ENCODE measurements around the gene LARGE2.

LARGE2 gene

DNA sequence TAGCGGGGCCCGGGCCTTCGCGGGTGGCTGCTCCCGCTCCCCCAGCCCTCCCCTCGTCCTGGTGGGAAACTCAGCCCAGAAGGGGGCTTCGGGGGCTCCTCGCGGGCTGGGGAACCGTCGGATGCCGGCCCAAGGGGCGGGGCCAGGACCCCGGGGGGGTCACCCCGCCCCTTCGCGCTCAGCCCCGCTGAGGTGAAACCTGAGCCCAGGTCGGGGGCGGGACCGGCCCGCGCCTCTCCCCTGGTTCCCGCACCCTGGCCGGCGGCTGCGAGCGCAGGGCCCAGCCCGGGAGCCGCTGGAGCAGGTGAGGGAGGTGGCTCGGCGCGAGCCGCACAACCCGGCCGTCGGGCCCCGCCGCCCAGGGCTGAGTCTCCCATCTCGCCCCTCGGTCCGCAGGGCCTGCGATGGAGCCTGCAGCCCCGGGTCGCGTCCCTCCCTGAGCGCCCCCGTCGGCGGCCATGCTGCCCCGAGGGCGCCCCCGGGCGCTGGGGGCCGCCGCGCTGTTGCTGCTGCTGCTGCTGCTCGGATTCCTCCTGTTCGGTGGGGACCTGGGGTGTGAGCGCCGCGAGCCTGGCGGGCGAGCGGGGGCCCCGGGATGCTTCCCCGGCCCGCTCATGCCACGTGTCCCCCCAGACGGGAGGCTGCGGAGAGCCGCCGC, at the start of gene LARGE2:
Gene LARGE2 (plus strand): TSS at position 232 of the 658 bp plus-strand sequence. CDS start 227 bp downstream, at position 459.
- peak within 1 kb of the TSS; percentile 64 for H3K27ac Mint-ChIP-seq
- H3K9me3 Mint-ChIP-seq (ENCODE audit: low read depth) = no peaks in the 10 kb centered on the region
- peaks cover 34% of the 10 kb centered on the region for H3K4me1 Mint-ChIP-seq (ENCODE audit: low read depth)
- H3K4me3 Mint-ChIP-seq = peak within 1 kb of the TSS; percentile 80
- no peaks in the 10 kb centered on the region for H3K27me3 Mint-ChIP-seq
- H3K36me3 Mint-ChIP-seq = no peaks in the 10 kb centered on the region

DNA sequence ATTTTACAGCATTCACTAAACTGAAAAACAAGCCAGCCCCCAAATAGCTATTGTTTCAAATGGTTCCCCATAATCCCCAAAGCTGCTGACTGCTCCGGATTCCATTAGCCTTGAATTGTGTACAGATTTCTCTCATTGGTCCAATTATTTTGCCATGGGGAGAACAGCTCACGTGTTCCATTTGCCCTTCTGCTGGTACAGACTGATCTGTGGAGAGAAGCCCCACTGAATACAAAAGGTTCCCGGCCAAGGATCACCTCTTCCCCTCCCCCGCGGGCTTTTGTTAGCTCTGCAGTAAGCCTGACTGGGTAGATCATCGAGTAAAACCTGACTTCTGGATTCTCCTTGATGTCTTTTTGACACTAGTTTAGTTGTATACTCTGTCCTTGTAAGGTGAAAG, 46.1 kb upstream of the LARGE2 start:
- H3K36me3 Mint-ChIP-seq = peaks cover 25% of the 10 kb centered on the region
- H3K4me3 Mint-ChIP-seq = no peak overlapping the region
- H3K27ac Mint-ChIP-seq = no peak overlapping the region
- no peaks in the 10 kb centered on the region for H3K9me3 Mint-ChIP-seq (ENCODE audit: low read depth)
- H3K27me3 Mint-ChIP-seq = no peaks in the 10 kb centered on the region
- H3K4me1 Mint-ChIP-seq (ENCODE audit: low read depth) = no peaks in the 10 kb centered on the region

DNA sequence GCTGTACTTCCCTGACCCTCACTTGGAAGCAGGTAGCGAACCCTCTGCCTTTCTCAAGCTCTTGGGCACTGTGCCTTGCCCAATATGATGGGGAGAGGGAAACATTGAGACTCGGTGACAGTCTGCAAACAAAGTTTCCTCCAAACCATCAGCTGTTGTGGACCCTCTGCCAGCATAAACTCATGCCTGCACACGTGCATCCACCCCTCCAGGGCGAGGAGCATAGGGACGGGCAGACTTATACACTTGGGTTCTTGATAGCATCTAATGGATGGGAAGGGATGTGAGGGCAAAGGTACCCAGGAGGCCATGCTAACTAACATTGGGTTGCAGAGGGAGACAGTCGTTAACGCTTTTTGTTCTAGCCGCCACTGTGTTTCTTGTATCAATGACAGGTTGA, 45.2 kb upstream of the LARGE2 start:
- no peak overlapping the region for H3K27ac Mint-ChIP-seq
- no peak overlapping the region for H3K4me3 Mint-ChIP-seq
- H3K36me3 Mint-ChIP-seq = peaks cover 26% of the 10 kb centered on the region

DNA sequence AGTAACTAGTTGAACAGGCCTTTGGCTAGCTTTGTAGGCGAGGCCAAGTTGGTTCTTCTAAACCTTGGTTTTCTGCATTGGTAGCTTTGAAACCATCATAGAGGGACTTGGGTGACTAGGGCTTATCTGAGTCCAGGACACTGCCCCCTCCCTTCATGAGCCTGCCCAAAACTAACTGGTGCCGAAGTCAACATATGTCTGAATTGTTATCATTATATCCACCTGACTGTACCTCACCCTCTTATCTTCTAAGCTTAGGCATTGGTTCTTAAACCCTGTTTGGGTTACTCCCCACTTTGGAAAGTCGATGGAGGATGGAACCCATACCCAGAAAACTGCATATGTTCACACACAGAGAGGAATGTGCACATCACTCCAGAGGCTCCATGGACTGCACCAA, 44.6 kb upstream of the LARGE2 start:
- Mint-ChIP-seq H3K9me3 (ENCODE audit: low read depth) (no peaks in the 10 kb centered on the region), H3K27ac (no peak overlapping the region), H3K36me3 (peaks cover 29% of the 10 kb centered on the region), H3K27me3 (no peaks in the 10 kb centered on the region), H3K4me1 (ENCODE audit: low read depth) (no peaks in the 10 kb centered on the region), H3K4me3 (no peak overlapping the region)

More for the DNA sequence above, 45.2 kb upstream of the LARGE2 start:
- H3K27me3 Mint-ChIP-seq = no peaks in the 10 kb centered on the region
- no peaks in the 10 kb centered on the region for H3K4me1 Mint-ChIP-seq (ENCODE audit: low read depth)
- no peaks in the 10 kb centered on the region for H3K9me3 Mint-ChIP-seq (ENCODE audit: low read depth)

DNA sequence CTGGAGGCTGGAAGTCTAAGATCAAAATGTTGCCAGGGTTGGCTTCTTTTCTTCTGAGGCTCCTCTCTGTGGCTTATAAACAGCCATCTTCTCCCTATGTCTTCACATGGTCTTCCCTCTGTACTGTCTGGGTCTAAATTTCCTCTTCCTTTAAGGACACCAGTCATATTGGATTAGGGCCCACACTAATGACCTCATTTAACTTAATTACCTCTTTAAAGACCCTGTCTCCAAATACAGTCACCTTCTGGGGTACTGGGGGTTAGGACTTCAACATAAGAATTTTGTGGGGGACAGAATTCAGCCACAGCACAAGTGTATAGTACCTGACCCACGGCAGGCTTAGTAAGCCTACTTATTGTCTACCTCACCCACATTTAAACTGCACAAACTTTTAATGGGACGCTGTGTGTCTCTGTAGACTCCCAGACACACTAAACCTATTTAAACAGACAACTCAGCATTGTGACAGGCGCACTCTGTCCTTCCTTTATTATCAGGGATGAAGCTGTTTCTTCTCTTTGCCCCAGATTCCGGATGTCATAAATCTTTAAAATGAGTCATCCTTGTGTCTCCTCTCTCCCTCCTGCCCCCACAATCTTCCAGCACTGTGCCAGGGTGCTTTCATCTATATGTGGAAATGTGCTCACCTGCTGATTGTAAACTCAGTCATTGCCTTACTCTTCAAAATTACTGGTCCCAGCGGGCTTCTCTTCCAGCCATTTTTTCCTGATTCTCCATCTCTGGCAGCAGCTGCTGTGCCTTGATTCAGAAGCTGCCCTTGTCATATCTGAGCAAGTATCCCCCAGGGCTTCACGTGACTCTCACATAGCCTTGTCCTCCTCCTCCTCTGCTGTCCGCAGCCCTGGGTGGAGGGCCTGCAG, 42.4 kb upstream of the LARGE2 start:
- H3K9me3 Mint-ChIP-seq (ENCODE audit: low read depth) = no peaks in the 10 kb centered on the region
- peaks cover 4% of the 10 kb centered on the region for H3K4me1 Mint-ChIP-seq (ENCODE audit: low read depth)
- H3K4me3 Mint-ChIP-seq = no peak overlapping the region
- peaks cover 3% of the 10 kb centered on the region for H3K27me3 Mint-ChIP-seq
- H3K27ac Mint-ChIP-seq = no peak overlapping the region
- H3K36me3 Mint-ChIP-seq = peaks cover 29% of the 10 kb centered on the region

DNA sequence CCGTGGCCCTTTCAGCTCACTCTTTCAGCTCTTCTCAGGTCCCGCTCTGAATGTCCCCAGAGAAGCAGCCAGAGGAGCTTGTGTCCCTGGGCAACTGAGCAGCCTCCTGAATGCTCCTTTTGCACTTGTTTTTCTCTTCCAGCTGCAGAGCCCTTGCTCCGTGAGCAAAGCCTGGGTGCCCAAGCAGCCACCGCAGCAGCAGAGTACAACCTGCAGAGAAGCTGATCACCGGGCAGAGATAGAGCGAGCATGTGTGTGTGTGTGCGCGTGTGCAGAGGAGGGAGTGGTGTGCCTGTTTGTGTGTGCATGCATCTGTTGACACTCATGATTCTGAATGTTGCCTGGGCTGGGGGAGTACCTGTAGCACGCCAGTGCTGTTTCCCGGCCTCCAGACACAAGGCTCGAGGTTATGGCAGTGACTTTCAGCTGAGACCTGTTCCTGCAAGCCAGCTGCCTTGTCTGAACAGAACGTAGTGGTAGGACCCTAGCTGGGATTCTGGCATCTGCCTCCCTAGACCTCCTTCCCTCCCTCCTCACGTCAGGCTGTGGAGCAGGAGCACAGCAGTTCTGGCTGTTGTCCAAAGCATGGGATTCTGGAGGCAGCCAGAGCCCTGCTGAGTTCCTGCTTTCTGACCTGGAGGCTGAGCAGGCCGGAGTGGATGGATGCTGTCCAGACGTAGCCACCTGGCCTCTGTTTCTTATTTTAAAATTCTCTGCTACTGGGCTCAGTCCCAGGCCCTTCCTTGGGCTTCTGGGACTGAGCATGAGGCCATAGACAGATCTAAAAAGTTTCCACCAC, 41.5 kb upstream of the LARGE2 start:
- peaks cover 24% of the 10 kb centered on the region for H3K36me3 Mint-ChIP-seq
- H3K4me1 Mint-ChIP-seq (ENCODE audit: low read depth) = peaks cover 7% of the 10 kb centered on the region
- H3K27ac Mint-ChIP-seq = no peak overlapping the region
- H3K27me3 Mint-ChIP-seq = peaks cover 3% of the 10 kb centered on the region
- H3K9me3 Mint-ChIP-seq (ENCODE audit: low read depth) = no peaks in the 10 kb centered on the region
- H3K4me3 Mint-ChIP-seq = no peak overlapping the region

DNA sequence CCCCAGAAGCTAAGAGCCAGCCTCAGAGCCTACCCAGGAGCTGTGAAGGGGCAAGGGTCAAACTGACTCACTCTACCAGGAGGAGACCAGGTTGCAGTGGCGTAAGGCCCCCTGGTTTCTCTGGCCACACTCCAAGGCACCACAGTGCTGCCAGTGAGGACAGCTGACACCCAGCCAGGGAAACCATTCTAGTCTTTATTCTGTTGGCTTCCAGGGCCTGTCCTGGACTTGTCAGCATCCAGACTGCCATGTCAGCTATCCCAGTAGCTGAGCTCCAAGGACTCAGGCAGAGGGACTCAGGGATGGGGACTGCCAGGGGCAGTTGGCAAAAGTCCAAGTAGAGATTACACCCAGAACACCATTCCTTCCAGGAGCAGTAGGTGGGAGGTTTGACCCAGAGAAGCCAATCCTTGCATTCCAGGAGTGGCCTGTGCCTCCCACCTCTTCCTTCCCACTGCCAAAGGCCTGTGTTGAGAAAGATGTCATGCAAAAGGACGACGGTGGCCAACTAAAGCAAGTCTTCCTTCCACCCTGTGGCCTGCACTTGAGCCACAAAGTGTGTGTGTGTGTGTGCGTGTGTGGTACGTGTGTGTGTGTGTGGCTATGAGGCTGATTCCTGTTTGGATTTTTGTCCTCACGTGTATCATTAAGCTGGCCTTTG, 40.6 kb upstream of the LARGE2 start:
- no peaks in the 10 kb centered on the region for H3K9me3 Mint-ChIP-seq (ENCODE audit: low read depth)
- H3K27ac Mint-ChIP-seq = no peak overlapping the region
- H3K27me3 Mint-ChIP-seq = peaks cover 3% of the 10 kb centered on the region

DNA sequence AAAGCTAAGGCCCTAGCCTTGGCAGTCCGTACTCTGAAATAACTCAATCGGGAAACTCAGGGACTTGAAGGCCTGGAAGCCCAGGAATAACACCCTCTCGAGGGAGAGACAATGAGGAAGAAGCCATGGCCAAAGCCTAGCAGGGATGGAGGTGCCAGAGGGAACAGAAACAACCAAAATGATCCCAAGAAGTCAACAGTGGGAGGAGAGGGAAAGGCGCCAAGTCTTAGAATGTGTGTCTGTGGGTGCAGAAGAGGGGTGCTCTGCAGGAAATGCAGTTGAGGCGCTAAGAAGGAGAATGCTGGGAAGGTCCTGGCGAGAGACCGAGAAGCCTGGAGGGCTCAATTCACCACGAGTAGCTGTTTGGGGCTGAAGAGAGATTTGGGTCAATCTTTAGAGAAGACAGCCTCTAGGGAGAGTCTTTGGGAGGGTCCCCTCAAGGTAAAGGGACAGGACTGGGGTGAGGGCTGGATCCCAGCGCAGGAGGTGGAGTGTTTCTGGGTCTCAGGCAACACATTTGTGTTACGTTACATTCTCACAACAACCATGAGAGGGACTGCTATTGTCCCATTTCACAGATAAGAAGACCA, 37.8 kb upstream of the LARGE2 start:
- no peak overlapping the region for H3K27ac Mint-ChIP-seq
- H3K4me3 Mint-ChIP-seq = peak overlapping the region; percentile 69
- peaks cover 7% of the 10 kb centered on the region for H3K4me1 Mint-ChIP-seq (ENCODE audit: low read depth)
- peaks cover 3% of the 10 kb centered on the region for H3K27me3 Mint-ChIP-seq
- peaks cover 10% of the 10 kb centered on the region for H3K36me3 Mint-ChIP-seq
- no peaks in the 10 kb centered on the region for H3K9me3 Mint-ChIP-seq (ENCODE audit: low read depth)

More for the DNA sequence above, 40.6 kb upstream of the LARGE2 start:
- Mint-ChIP-seq H3K4me1 (ENCODE audit: low read depth) (peaks cover 7% of the 10 kb centered on the region), H3K4me3 (no peak overlapping the region), H3K36me3 (peaks cover 20% of the 10 kb centered on the region)

DNA sequence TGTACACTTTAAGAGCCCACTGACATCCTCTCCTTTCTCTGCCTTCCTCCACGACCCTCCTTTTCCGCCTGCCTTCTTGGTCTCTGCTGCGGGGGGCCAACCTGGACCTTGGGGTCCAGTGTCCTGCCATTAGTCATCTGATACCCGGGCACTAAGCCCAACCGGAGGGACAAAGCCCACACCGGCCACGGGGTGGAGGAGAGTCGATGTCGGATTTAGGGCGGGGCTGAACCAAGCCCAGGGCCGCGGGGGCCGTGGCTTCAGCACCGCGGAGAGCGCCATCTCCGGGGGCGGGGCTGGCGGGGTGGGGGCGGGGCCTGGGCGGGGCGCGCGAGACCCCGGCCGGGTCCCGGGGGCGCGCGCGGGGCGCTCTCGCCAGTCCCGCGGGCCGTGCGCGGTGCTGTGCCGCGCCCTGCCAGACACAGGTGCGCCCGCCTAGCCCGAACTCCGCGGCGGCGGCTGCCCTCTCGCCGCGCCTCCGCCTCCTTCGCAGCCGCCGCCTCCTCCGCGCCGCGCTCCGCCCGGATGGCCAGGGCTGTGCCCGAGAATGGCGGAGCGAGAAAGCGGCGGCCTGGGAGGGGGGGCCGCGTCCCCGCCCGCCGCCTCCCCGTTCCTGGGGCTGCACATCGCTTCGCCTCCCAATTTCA, 37.1 kb upstream of the LARGE2 start, which contains the start of gene MAPK8IP1:
Gene MAPK8IP1 (plus strand): TSS at position 378 of the 647 bp plus-strand sequence. CDS start 170 bp downstream, at position 548.
- H3K27ac Mint-ChIP-seq = no peak within 1 kb of the TSS
- H3K9me3 Mint-ChIP-seq (ENCODE audit: low read depth) = no peaks in the 10 kb centered on the region
- H3K4me3 Mint-ChIP-seq = peak within 1 kb of the TSS; percentile 69

DNA sequence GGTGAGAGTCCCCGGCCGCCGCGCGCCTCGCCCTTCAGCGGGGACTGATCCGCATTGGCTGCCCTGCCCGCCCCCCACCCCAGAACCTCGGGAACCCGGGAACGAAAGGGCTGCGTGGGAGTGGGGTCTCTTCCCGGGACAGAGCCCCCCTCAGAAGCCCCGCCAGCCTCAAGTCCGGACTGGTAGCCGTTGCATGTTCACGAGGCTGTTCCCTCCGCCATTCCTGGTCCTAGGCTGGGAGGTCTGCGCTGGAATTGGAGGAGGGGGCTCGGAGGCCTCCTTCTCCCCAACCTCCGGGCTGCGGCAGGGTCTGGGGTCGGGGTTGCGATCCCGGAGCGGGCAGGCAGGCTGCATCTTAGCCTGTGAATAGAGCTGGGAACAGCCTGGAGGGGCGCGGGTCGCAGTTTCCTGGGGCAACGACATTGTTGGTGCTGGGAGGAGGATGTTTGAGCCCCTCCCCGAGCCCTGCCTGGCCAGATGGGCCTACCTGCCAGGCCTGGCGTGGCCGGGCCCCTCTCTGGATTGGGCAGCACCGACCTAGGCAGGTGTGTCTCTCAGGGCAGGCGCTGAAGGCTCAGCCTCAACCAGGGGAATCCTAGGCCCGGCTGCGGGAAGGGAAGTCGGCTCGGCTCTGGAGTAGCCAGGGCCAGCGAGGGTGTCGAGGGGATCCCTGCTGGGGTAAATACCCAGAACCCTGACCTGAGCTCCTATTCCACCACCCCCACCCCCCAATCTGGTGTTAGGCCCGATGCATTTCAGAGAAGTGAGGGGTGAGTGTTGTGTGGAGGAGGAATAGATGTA, 36.3 kb upstream of the LARGE2 start:
- Mint-ChIP-seq H3K4me1 (ENCODE audit: low read depth) (peaks cover 7% of the 10 kb centered on the region), H3K9me3 (ENCODE audit: low read depth) (no peaks in the 10 kb centered on the region), H3K27ac (no peak overlapping the region), H3K4me3 (no peak overlapping the region), H3K27me3 (peaks cover 3% of the 10 kb centered on the region), H3K36me3 (peaks cover 5% of the 10 kb centered on the region)

More for the DNA sequence above, 37.1 kb upstream of the LARGE2 start, which contains the start of gene MAPK8IP1:
- H3K4me1 Mint-ChIP-seq (ENCODE audit: low read depth) = peaks cover 7% of the 10 kb centered on the region
- H3K27me3 Mint-ChIP-seq = peaks cover 3% of the 10 kb centered on the region
- peaks cover 6% of the 10 kb centered on the region for H3K36me3 Mint-ChIP-seq

DNA sequence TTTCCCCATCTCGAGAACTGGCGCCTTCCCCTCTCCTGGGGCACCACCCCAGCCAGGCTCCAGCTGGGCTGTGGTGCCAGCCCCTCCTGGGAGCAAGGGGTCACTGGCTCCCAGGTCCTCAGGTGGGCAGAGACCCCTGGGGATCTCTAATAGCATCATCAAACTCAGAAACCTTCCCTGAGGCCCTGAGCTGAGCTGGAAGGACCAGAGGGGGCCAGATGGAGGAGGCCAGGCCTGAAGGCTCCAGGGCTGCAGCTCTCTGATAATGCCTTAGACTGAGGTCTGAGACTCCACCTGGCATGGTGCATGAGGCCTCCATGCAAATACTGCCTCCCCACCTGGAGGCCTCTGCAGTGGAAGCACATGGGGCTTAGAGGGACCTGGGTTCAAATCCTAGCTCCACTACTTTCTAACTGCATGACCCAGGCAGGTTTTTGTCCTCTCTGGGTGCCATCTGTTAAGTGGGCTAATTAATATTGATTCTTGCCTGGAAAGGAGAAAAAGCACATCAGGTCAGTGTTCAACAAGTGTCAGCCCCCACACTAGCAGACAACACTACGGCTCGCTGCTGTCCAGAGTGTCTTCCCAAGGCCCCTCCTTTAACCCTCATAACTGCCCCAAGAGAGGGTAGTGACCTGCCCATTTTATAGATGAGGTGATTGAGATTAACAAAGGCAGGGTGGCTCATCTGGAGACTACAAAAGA, 35.5 kb upstream of the LARGE2 start:
- H3K36me3 Mint-ChIP-seq = peaks cover 5% of the 10 kb centered on the region
- no peak overlapping the region for H3K27ac Mint-ChIP-seq
- H3K4me3 Mint-ChIP-seq = peak overlapping the region; percentile 47
- H3K9me3 Mint-ChIP-seq (ENCODE audit: low read depth) = no peaks in the 10 kb centered on the region
- peaks cover 7% of the 10 kb centered on the region for H3K4me1 Mint-ChIP-seq (ENCODE audit: low read depth)
- H3K27me3 Mint-ChIP-seq = peaks cover 3% of the 10 kb centered on the region

DNA sequence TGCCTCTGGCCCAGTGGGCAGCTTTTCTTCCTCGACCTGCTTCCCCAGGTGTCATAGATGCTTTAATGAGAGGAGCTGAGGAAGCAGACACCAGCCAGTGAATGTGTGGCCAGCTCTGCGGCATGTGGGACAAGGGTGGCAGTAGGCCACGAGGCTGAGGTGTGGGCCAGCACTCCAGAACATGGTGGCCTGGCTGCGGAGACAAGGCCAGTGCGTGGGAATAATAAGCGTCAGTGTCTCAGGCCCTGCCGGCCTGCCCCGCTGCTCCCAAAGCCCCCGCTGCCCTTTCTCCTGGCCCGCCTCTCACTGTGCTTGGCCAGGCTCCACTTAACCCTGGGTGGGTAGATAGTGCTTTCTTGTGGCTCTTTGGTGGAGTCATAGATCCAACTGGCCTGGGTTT, 34.9 kb upstream of the LARGE2 start:
- H3K4me1 Mint-ChIP-seq (ENCODE audit: low read depth) = peaks cover 7% of the 10 kb centered on the region

More for the DNA sequence above, 34.9 kb upstream of the LARGE2 start:
- H3K9me3 Mint-ChIP-seq (ENCODE audit: low read depth) = no peaks in the 10 kb centered on the region
- H3K36me3 Mint-ChIP-seq = no peaks in the 10 kb centered on the region
- H3K4me3 Mint-ChIP-seq = peak overlapping the region; percentile 47
- H3K27ac Mint-ChIP-seq = no peak overlapping the region
- peaks cover 3% of the 10 kb centered on the region for H3K27me3 Mint-ChIP-seq
